ENCODE measurements around the gene YWHAQ. TPM values are rescaled to one million over a fixed set of nuclear protein-coding genes. Genes with fewer than 3 reads are reported as not detected.

The YWHAQ gene
- total RNA-seq, 1 donor from 2014 or later, result 173 TPM

GRCh38 chr2:9675415-9676351, 44.9 kb upstream of the YWHAQ start:
- Histone ChIP-seq H3K27ac (peak overlapping the region; percentile 63), H3K4me3 (no peak overlapping the region), H3K9me3 (no peaks in the 10 kb centered on the region), H3K4me1 (peaks cover 9% of the 10 kb centered on the region), H3K36me3 (no peaks in the 10 kb centered on the region), H3K27me3 (no peaks in the 10 kb centered on the region)
- TF ChIP-seq, protein P1, sequence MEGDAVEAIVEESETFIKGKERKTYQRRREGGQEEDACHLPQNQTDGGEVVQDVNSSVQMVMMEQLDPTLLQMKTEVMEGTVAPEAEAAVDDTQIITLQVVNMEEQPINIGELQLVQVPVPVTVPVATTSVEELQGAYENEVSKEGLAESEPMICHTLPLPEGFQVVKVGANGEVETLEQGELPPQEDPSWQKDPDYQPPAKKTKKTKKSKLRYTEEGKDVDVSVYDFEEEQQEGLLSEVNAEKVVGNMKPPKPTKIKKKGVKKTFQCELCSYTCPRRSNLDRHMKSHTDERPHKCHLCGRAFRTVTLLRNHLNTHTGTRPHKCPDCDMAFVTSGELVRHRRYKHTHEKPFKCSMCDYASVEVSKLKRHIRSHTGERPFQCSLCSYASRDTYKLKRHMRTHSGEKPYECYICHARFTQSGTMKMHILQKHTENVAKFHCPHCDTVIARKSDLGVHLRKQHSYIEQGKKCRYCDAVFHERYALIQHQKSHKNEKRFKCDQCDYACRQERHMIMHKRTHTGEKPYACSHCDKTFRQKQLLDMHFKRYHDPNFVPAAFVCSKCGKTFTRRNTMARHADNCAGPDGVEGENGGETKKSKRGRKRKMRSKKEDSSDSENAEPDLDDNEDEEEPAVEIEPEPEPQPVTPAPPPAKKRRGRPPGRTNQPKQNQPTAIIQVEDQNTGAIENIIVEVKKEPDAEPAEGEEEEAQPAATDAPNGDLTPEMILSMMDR (IDR thresholded peaks at IDR 0.05), result no peak
- TF ChIP-seq POLR2A (IDR thresholded peaks at IDR 0.05) (no peak), POLR2AphosphoS5 (IDR thresholded peaks at IDR 0.05; ENCODE audit: insufficient read depth in 1 of 2, low read depth in 1 of 2) (peak in 1 of 2 donors; percentile 56)
- intact Hi-C loops (cut with DNase I), result no loop called here
- DNase-seq (ENCODE audit: extremely low spot score in 2 of 2), result no peak

GRCh38 chr2:9674891-9675414, 44.2 kb upstream of the YWHAQ start:
- no peak for DNase-seq (ENCODE audit: extremely low spot score in 2 of 2)
- Histone ChIP-seq H3K4me1 (peaks cover 9% of the 10 kb centered on the region), H3K36me3 (no peaks in the 10 kb centered on the region), H3K9me3 (no peaks in the 10 kb centered on the region), H3K4me3 (no peak overlapping the region), H3K27ac (no peak overlapping the region), H3K27me3 (no peaks in the 10 kb centered on the region)
- TF ChIP-seq POLR2A (IDR thresholded peaks at IDR 0.05) (no peak), POLR2AphosphoS5 (IDR thresholded peaks at IDR 0.05; ENCODE audit: insufficient read depth in 1 of 2, low read depth in 1 of 2) (no peak)
- TF ChIP-seq, protein P1 (IDR thresholded peaks at IDR 0.05), result no peak
- intact Hi-C loops (cut with DNase I), result no loop called here

- TF ChIP-seq POLR2A (IDR thresholded peaks at IDR 0.05) (no peak), POLR2AphosphoS5 (IDR thresholded peaks at IDR 0.05; ENCODE audit: insufficient read depth in 1 of 2, low read depth in 1 of 2) (no peak)
- TF ChIP-seq, protein P1 (IDR thresholded peaks at IDR 0.05), result no peak
These were observed 43.2 kb upstream of the YWHAQ start for GRCh38 chr2:9673914-9674481.

DNA sequence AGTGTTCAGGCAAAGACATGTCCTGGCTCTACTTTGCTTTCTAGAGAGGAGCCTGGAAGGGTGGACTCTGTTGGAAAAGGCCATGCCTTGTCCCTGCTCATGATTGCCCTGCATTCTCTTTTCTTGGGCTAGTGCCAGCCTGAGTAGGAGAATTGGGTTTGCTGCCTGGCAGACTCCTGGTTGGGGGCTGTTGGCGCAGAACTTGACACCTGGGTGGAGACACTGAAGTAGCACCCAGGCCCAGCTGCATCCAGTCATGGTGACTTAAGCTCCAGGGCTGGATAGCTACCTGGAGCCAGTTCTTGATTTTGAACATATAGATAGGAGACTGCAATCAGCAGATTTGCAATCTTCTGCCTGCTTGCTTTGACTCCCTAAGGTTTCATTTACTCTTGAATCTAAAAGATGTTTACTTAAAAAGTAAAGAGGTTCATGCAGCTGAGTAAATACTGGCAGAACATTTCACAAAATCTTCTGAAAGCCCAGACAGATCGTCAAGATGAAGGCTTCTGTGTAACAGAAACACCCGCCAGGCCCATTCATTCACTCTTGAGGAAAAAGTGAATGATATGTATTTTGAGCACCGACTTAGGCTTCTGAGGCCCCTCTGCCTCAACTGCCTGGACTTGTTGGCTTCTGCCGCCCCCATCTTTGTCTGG, 38.0 kb upstream of the YWHAQ start:
- Histone ChIP-seq H3K27me3 (no peaks in the 10 kb centered on the region), H3K4me1 (no peaks in the 10 kb centered on the region), H3K4me3 (no peak overlapping the region), H3K9me3 (no peaks in the 10 kb centered on the region), H3K27ac (no peak overlapping the region), H3K36me3 (no peaks in the 10 kb centered on the region)
- no peak for TF ChIP-seq POLR2A (IDR thresholded peaks at IDR 0.05)
- TF ChIP-seq, protein P1 (IDR thresholded peaks at IDR 0.05), result no peak
- TF ChIP-seq POLR2AphosphoS5 (IDR thresholded peaks at IDR 0.05; ENCODE audit: insufficient read depth in 1 of 2, low read depth in 1 of 2), result no peak
- intact Hi-C loops (cut with DNase I), result no loop called here
- DNase-seq (ENCODE audit: extremely low spot score in 2 of 2), result no peak

More at GRCh38 chr2:9673914-9674481, 43.2 kb upstream of the YWHAQ start:
- peaks cover 9% of the 10 kb centered on the region for H3K4me1 ChIP-seq
- H3K36me3 ChIP-seq, result no peaks in the 10 kb centered on the region
- H3K27ac ChIP-seq, result no peak overlapping the region
- intact Hi-C loops (cut with DNase I), result no loop called here
- H3K27me3 ChIP-seq, result no peaks in the 10 kb centered on the region
- no peaks in the 10 kb centered on the region for H3K9me3 ChIP-seq
- no peak overlapping the region for H3K4me3 ChIP-seq
- DNase-seq (ENCODE audit: extremely low spot score in 2 of 2), result no peak

Measured in vagina (tissue), 2 donors.